Measurements from ENCODE around the gene KRT82.
"Not testable (repeated sequence)": the region's sequence is repeated elsewhere in the genome, so short reads cannot be mapped to it uniquely, and the experiment has no call there.

Gene KRT82

GRCh38 chr12:52359621-52360061, 46.5 kb downstream of the KRT82 start:
- DNase-seq (ENCODE audit: low spot score): no peak

- DNase-seq (ENCODE audit: low spot score): no peak
Measured at GRCh38 chr12:52358575-52359350, 47.4 kb downstream of the KRT82 start.

GRCh38 chr12:52356762-52357580, 49.2 kb downstream of the KRT82 start:
- DNase-seq (ENCODE audit: low spot score): no peak

GRCh38 chr12:52356031-52356761, 49.9 kb downstream of the KRT82 start:
- DNase-seq (ENCODE audit: low spot score): no peak

- no peak for DNase-seq (ENCODE audit: low spot score)
Measured at GRCh38 chr12:52355176-52355575, 51.0 kb downstream of the KRT82 start.

GRCh38 chr12:52354200-52354599, 51.9 kb downstream of the KRT82 start:
- DNase-seq (ENCODE audit: low spot score): no peak

- no peak for DNase-seq (ENCODE audit: low spot score)
Measured at GRCh38 chr12:52353766-52354165, 52.4 kb downstream of the KRT82 start.

- DNase-seq (ENCODE audit: low spot score): no peak
Measured at GRCh38 chr12:52352951-52353350, 53.2 kb downstream of the KRT82 start.

- DNase-seq (ENCODE audit: low spot score): no peak
Measured at GRCh38 chr12:52351196-52352059, 54.7 kb downstream of the KRT82 start.

GRCh38 chr12:52350786-52351185, 55.3 kb downstream of the KRT82 start:
- DNase-seq (ENCODE audit: low spot score): no peak

- DNase-seq (ENCODE audit: low spot score): no peak
Measured at GRCh38 chr12:52350021-52350620, 56.0 kb downstream of the KRT82 start.

GRCh38 chr12:52349196-52349595, 56.9 kb downstream of the KRT82 start:
- DNase-seq (ENCODE audit: low spot score): no peak

GRCh38 chr12:52347551-52348510, 58.3 kb downstream of the KRT82 start:
- no peak for DNase-seq (ENCODE audit: low spot score)

- no peak for DNase-seq (ENCODE audit: low spot score)
Measured at GRCh38 chr12:52347016-52347415, 59.1 kb downstream of the KRT82 start.

GRCh38 chr12:52346593-52346992, 59.5 kb downstream of the KRT82 start:
- DNase-seq (ENCODE audit: low spot score): no peak

- DNase-seq (ENCODE audit: low spot score): not testable (repeated sequence)
Measured at GRCh38 chr12:52345041-52345440, 61.1 kb downstream of the KRT82 start.

- DNase-seq (ENCODE audit: low spot score): no peak
Measured at GRCh38 chr12:52344111-52344510, 62.0 kb downstream of the KRT82 start.
